HG02759 (cell line): ENCODE data around the gene TTC32.
A peak's percentile ranks its signal among the peaks of the same experiment; 100 is the strongest.
"Not testable (repeated sequence)": the region's sequence is repeated elsewhere in the genome, so short reads cannot be mapped to it uniquely, and the experiment has no call there.

ENCODE experiments used
- ATAC-seq: cut with Tn5 transposase; IDR thresholded peaks from one replicate; pipeline ENCODE4 v1.9.1; 2021; ENCODE audit warnings: mild to moderate bottlenecking, moderate library complexity; ENCODE audit not compliant: unreplicated experiment

TTC32 gene

DNA sequence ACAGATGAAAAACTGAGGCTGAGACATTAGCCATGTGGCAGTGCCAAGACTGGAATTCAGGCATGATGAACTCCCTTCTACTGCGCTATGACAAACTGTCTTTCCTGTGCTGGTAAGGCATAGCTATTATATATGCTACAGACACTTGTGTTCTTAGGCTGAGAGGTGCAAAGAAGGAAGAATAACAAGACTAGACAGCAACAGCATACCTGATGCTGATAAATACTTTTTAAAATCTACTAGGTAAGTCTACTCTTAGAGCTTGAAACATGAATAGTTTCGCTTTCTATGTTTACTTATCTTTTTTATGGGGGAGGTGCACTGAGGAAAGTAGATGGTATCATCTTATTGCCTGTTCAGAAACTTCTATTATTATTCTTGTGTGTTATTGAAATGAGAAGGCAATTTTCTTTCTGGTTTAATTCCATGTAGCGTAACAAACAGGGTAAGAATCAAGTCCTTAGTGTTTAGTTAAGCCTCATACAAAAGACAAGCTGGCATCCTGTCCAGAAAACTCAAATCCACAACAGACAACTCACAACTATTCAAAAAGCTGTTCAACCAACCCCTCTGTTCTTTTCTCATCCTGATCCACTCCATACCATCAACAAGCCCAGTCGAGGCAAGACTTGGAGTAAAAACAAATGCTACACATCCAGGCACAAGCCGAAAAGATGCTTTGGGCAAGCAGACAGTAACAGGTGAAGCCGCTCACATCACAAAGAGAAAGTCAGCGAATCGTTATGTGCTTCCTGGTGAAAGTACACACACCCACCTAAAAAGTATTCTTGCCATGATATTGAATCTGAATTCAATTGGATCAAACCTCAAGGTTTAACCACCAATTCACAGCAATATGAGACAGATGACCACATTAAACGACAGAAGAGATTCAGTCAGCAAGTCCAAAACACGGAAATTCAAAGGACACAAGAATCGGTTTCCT lies 1.5 kb downstream of the TTC32 start:
- no peak for ATAC-seq

- ATAC-seq: no peak
Measured at GRCh38 chr2:19898592-19899329, 3.0 kb downstream of the TTC32 start.

- ATAC-seq: no peak
Measured at GRCh38 chr2:19897623-19898245, 4.0 kb downstream of the TTC32 start.

DNA sequence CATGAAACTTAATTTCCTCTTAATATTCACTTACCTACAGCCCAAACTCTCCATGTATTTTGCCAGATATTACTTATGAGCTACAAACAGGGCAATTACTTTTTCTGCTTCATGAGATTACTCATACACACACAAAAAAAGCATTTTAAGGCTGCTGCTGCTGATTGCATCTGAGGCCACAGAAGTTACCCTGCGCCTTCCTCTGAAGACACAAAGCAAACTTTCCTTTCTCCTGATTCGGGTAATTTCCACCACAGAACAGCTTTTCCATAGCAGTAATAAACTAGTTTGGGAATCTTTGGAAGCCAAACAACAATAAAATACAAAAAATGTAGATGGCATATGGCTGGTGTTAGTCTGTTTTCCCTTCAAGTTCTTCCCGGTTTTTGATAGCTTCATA lies 6.2 kb downstream of the TTC32 start:
- ATAC-seq: no peak

- ATAC-seq: peak; percentile 29
Measured at GRCh38 chr2:19894134-19894792, 7.5 kb downstream of the TTC32 start.

DNA sequence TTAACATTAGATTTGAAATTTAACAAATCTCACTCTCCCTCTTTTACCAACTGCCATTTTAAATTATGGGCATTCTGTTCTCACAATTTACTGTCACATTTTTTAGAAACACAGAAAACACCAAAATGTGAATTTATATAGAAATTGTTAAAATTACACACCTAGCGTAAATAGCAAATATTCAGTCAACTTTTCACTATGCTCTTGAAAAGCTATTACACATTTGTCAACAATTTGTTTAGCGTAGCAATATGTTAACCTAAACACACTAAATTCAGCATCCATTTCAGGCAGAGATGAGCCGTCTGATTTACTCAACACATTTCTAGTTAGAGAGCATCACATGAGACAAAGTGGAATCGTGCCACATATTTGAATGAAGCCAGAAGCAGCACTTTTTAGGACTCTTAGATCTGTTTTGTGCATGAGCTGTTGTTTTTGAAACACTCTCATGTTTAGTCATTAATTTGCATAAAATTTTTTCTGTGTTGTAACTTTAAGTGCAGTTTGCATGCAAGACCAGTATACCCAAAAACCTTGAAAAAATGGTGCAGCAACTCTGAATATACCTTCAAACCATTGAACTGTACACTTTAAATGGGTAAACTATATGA lies 8.2 kb downstream of the TTC32 start:
- ATAC-seq: peak; percentile 80

DNA sequence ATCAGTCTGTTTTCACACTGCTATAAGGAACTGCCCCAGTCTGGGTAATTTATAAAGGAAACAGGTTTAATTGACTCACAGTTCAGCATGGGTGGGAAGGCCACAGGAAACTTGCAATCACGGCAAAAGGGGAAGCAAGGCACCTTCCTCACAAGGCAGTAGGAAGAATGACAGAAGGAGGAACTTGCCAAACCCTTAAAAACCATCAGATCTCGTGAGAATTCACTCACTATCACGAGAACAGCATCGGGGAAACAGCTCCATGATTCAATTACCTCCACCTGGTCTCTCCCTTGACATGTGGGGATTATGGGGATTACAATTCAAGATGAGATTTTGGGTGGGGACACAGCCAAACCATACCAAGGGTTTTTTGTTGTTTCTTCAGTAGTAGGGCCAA lies 9.8 kb downstream of the TTC32 start:
- ATAC-seq: not testable (repeated sequence)

DNA sequence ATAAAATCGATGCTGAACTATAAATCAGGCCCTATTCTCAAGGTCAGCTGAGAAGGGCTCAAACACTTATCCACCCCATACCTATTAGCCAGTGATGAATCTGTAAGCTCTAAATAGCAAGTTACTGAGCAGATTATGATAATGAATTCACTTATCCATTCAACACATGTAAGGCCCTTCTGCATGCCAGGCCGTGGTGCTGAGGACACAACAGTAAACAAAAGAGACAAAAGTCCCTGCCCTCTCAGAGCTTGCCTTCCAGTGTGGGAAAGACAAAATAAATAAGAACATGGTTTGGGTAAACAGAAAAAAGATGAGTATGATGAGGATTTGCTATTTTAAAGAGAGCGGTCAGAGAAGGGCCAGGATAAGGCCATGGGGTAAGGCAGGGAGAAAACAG lies 11.7 kb downstream of the TTC32 start:
- no peak for ATAC-seq

- no peak for ATAC-seq
Measured at GRCh38 chr2:19888831-19889230, 13.0 kb downstream of the TTC32 start.

- no peak for ATAC-seq
Measured at GRCh38 chr2:19887510-19887909, 14.3 kb downstream of the TTC32 start.

GRCh38 chr2:19886261-19886660 lies 15.5 kb downstream of the TTC32 start:
- no peak for ATAC-seq

DNA sequence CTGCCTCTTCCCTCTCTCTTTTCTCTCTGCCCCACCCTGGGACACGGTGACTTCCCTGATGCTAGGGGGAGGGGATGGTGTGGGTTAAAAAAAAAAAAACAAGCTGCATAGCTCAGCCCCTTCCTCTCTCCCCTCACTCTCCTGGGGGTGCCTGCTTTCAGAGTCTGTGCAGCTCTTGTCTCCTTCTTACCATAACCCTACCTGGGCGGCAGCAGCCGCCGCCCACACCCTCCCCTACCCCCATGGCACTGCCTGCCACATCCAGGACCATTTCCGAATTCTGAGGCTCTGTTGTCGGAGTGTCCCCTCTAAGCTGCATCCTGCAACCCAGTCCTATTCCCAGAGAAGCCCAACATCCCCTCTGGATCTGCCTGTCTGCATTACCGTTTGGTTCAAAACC lies 16.0 kb downstream of the TTC32 start:
- no peak for ATAC-seq

- no peak for ATAC-seq
Measured at GRCh38 chr2:19883971-19884720, 17.6 kb downstream of the TTC32 start.

GRCh38 chr2:19883486-19883885 lies 18.3 kb downstream of the TTC32 start:
- ATAC-seq: no peak

- ATAC-seq: no peak
Measured at GRCh38 chr2:19882286-19882685, 19.5 kb downstream of the TTC32 start.

GRCh38 chr2:19881908-19882265 lies 19.9 kb downstream of the TTC32 start:
- no peak for ATAC-seq

GRCh38 chr2:19881221-19881907 lies 20.4 kb downstream of the TTC32 start:
- no peak for ATAC-seq

DNA sequence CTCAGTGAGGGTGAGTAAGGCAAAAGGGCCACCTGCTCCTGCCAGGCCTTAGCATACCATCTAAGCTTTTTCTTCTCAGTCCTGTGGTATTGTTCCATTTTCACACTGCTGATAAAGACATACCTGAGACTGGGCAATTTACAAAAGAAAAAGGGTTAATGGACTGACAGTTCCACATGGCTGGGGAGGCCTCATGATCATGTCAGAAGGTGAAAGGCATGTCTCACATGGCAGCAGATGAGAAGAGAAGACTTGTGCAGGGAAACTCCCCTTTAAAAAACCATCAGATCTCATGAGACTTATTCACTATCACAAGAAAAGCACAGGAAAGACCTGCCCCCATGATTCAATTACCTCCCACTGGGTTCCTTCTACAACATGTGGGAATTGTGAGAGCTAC lies 21.6 kb downstream of the TTC32 start:
- ATAC-seq: not testable (repeated sequence)

- ATAC-seq: no peak
Measured at GRCh38 chr2:19879120-19879519, 22.7 kb downstream of the TTC32 start.
